Colon (tissue), 2 donors: Measurements from ENCODE around the gene SPINK7.

Experiments
- FAIRE-seq: peaks from 2 replicates; lab custom pipeline; 2012; peaks lifted over from hg19 to GRCh38; lab: Jason Lieb, UNC
- donor health status: control.
- donor health status: control.

Gene SPINK7

GRCh38 chr5:148343603-148344487, 31.6 kb downstream of the SPINK7 start:
- FAIRE-seq = no peak

GRCh38 chr5:148347706-148348105, 35.5 kb downstream of the SPINK7 start:
- no peak for FAIRE-seq

- no peak for FAIRE-seq
Observed at GRCh38 chr5:148352696-148353095, 40.5 kb downstream of the SPINK7 start.

GRCh38 chr5:148353634-148354033, 41.4 kb downstream of the SPINK7 start:
- no peak for FAIRE-seq

GRCh38 chr5:148364343-148364742, 52.1 kb downstream of the SPINK7 start:
- FAIRE-seq = no peak
